H1 (cell line): ENCODE data around the gene CCNT2. TPM values are rescaled to one million over a fixed set of nuclear protein-coding genes. Genes with fewer than 3 reads are reported as not detected.

Source experiments
- CTCF ChIA-PET: fragments of 300-600 bp; sonication (Branson Sonifier 250); formaldehyde crosslinking; loops from one replicate; lab custom pipeline; 2021; ENCODE audit not compliant: partially characterized antibody; lab: Charles Lee
- POLR2A ChIA-PET: fragments of 300-600 bp; sonication (Branson Sonifier 250); formaldehyde crosslinking; loops from one replicate; lab custom pipeline; 2021; ENCODE audit warnings: inconsistent platforms; ENCODE audit not compliant: partially characterized antibody; lab: Charles Lee
- DNase-seq, 2 experiments: peaks; one replicate each; pipeline versions ENCODE4 v3.0.0 to v3.0.0-alpha.2; 2010 to 2022; ENCODE audit warnings: low spot score in 2 of 2, low read depth in 1 of 2, mixed read lengths in 1 of 2
- FAIRE-seq: peaks from 2 replicates; lab custom pipeline; 2011; peaks lifted over from hg19 to GRCh38; lab: Jason Lieb, UNC
- H2AFZ ChIP-seq: 2 replicates; pipeline ENCODE4 v1.8.1; 2012; ENCODE audit warnings: low read length, inconsistent platforms
- H2AK5ac ChIP-seq: 2 replicates; pipeline ENCODE4 v1.6.1; 2013; ENCODE audit warnings: low read depth, low read length
- H2BK120ac ChIP-seq: replicated peaks from 2 replicates; pipeline ENCODE3; 2013; ENCODE audit warnings: low read depth, low read length, inconsistent platforms
- H2BK12ac ChIP-seq: 2 replicates; pipeline ENCODE4 v1.6.1; 2013; ENCODE audit warnings: low read depth, low read length
- H2BK15ac ChIP-seq: 2 replicates; pipeline ENCODE4 v1.6.1; 2013; ENCODE audit warnings: low read length
- H2BK20ac ChIP-seq: 2 replicates; pipeline ENCODE4 v1.6.1; 2013; ENCODE audit warnings: low read length
- H2BK5ac ChIP-seq: 2 replicates; pipeline ENCODE4 v1.6.1; 2013; ENCODE audit warnings: low read depth, low read length
- H3K14ac ChIP-seq: 2 replicates; pipeline ENCODE4 v1.6.1; 2013; ENCODE audit warnings: inconsistent platforms; ENCODE audit not compliant: insufficient read length
- H3K18ac ChIP-seq: 2 replicates; pipeline ENCODE4 v1.6.1; 2013; ENCODE audit warnings: low read length; ENCODE audit errors: extremely low read depth
- H3K23ac ChIP-seq: 2 replicates; pipeline ENCODE4 v1.6.1; 2013; ENCODE audit warnings: inconsistent platforms; ENCODE audit not compliant: insufficient read length
- H3K23me2 ChIP-seq: 2 replicates; pipeline ENCODE4 v1.6.1; 2013; ENCODE audit warnings: low read depth, low read length
- H3K27ac ChIP-seq: 2 replicates; pipeline ENCODE4 v1.6.1; 2011; ENCODE audit warnings: low read depth, low read length, inconsistent platforms
- H3K27me3 ChIP-seq, 4 experiments: replicated peaks in 1 of 4; 1 replicate in 1 of 4; 2 replicates in 3 of 4; pipeline versions ENCODE4 v1.6.1 to v1.8.1; 2011 to 2013; ENCODE audit warnings: low read length in 3 of 4, mild to moderate bottlenecking in 3 of 4, inconsistent platforms in 2 of 4, mixed read lengths in 2 of 4, moderate library complexity in 1 of 4; ENCODE audit not compliant: control insufficient read depth in 3 of 4, insufficient read depth in 3 of 4; ENCODE audit errors: extremely low read depth in 1 of 4
- H3K36me3 ChIP-seq, 4 experiments: 2 replicates each; pipeline versions ENCODE4 v1.6.1 to v1.8.1; 2011 to 2013; ENCODE audit warnings: mild to moderate bottlenecking in 4 of 4, low read length in 3 of 4, moderate library complexity in 2 of 4, control low read depth in 1 of 4, inconsistent platforms in 1 of 4; ENCODE audit not compliant: insufficient read depth in 4 of 4, control insufficient read depth in 2 of 4
- H3K4ac ChIP-seq: replicated peaks from 2 replicates; pipeline ENCODE3; 2013; ENCODE audit warnings: low read length, low read depth, mixed read lengths, inconsistent platforms; ENCODE audit not compliant: insufficient read length
- H3K4me1 ChIP-seq, 4 experiments: replicated peaks in 1 of 4; 1 replicate in 1 of 4; 2 replicates in 3 of 4; pipeline versions ENCODE4 v1.6.1 to v1.8.1; 2011 to 2013; ENCODE audit warnings: low read length in 3 of 4, inconsistent platforms in 2 of 4, mixed read lengths in 1 of 4; ENCODE audit not compliant: insufficient read depth in 4 of 4, control insufficient read depth in 3 of 4
- H3K4me2 ChIP-seq, 2 experiments: 2 replicates each; pipeline versions ENCODE4 v1.6.1 to v1.8.1; 2011 to 2013; ENCODE audit warnings: low read depth in 2 of 2, low read length in 2 of 2, control low read depth in 1 of 2, inconsistent platforms in 1 of 2, mild to moderate bottlenecking in 1 of 2; ENCODE audit not compliant: insufficient read depth in 1 of 2
- H3K4me3 ChIP-seq, 4 experiments: fragments of 200-600, 300-600 bp in 1 of 4; sonication (generic), shearing (Covaris generic), sonication (Bioruptor Twin) in 1 of 4; 2 replicates each; pipeline versions ENCODE4 v1.5.1 to v1.8.1; 2011 to 2016; ENCODE audit warnings: low read length in 4 of 4, low read depth in 3 of 4, control low read depth in 2 of 4, inconsistent platforms in 2 of 4, mild to moderate bottlenecking in 2 of 4, mixed read lengths in 1 of 4, moderate library complexity in 1 of 4; ENCODE audit not compliant: insufficient read depth in 2 of 4; ENCODE audit errors: extremely low read depth in 1 of 4
- H3K56ac ChIP-seq: replicated peaks from 2 replicates; pipeline ENCODE3; 2013; ENCODE audit warnings: low read depth, mild to moderate bottlenecking, mixed read lengths, low read length, inconsistent platforms; ENCODE audit not compliant: insufficient read length
- H3K79me1 ChIP-seq: 2 replicates; pipeline ENCODE4 v1.6.1; 2013; ENCODE audit warnings: low read depth, low read length, control low read depth
- H3K79me2 ChIP-seq, 2 experiments: 2 replicates each; pipeline versions ENCODE4 v1.6.1 to v1.8.1; 2012 to 2013; ENCODE audit warnings: low read length in 2 of 2, mild to moderate bottlenecking in 2 of 2, inconsistent platforms in 1 of 2; ENCODE audit not compliant: insufficient read depth in 2 of 2, control insufficient read depth in 1 of 2
- H3K9ac ChIP-seq, 4 experiments: replicated peaks in 1 of 4; 1 replicate in 1 of 4; 2 replicates in 3 of 4; pipeline versions ENCODE4 v1.6.1 to v1.8.1; 2011 to 2013; ENCODE audit warnings: low read depth in 3 of 4, low read length in 3 of 4, control low read depth in 2 of 4, mild to moderate bottlenecking in 2 of 4, moderate library complexity in 2 of 4, inconsistent platforms in 1 of 4; ENCODE audit errors: extremely low read depth in 1 of 4
- H3K9me3 ChIP-seq, 2 experiments: 2 replicates each; pipeline versions ENCODE4 v1.6.1 to v1.8.1; 2012 to 2013; ENCODE audit warnings: mild to moderate bottlenecking in 2 of 2, moderate library complexity in 2 of 2, control low read depth in 1 of 2, inconsistent platforms in 1 of 2, low read depth in 1 of 2, low read length in 1 of 2, mixed read lengths in 1 of 2; ENCODE audit not compliant: insufficient read depth in 2 of 2
- H4K20me1 ChIP-seq, 2 experiments: replicated peaks in 1 of 2; 2 replicates each; pipeline versions ENCODE3 to v1.8.1; 2011 to 2013; ENCODE audit warnings: inconsistent platforms in 2 of 2, low read length in 2 of 2, mild to moderate bottlenecking in 1 of 2; ENCODE audit not compliant: insufficient read depth in 2 of 2, control insufficient read depth in 1 of 2
- H4K5ac ChIP-seq: 2 replicates; pipeline ENCODE4 v1.6.1; 2013; ENCODE audit warnings: low read length, low read depth, mixed read lengths, inconsistent platforms; ENCODE audit not compliant: insufficient read length
- H4K8ac ChIP-seq: 2 replicates; pipeline ENCODE4 v1.8.0; 2013; ENCODE audit warnings: mild to moderate bottlenecking, moderate library complexity, low read length, inconsistent platforms; ENCODE audit not compliant: insufficient read depth; ENCODE audit errors: extremely low read depth
- H4K91ac ChIP-seq: replicated peaks from 2 replicates; pipeline ENCODE3; 2013; ENCODE audit warnings: low read length, mixed read lengths, inconsistent platforms; ENCODE audit not compliant: insufficient read length
- BCL11A ChIP-seq, 2 experiments: IDR thresholded peaks; one replicate each; pipeline ENCODE4 v1.6.1; 2011; ENCODE audit warnings: low read depth in 2 of 2, low read length in 2 of 2, mild to moderate bottlenecking in 2 of 2
- CBX5 ChIP-seq: fragments of 300-800, 300-1000 bp; sonication (generic); IDR thresholded peaks from 2 replicates; pipeline ENCODE4 v1.7.1; 2016; ENCODE audit warnings: antibody characterized with exemption, low read length, low read depth
- CEBPB ChIP-seq: IDR thresholded peaks from 2 replicates; pipeline ENCODE4 v1.6.1; 2012; ENCODE audit warnings: low read depth, low read length
- EP300 ChIP-seq, 2 experiments: IDR thresholded peaks; 1 replicate in 1 of 2; 2 replicates in 1 of 2; pipeline ENCODE4 v1.6.1; 2011 to 2012; ENCODE audit warnings: low read depth in 2 of 2, low read length in 2 of 2, mild to moderate bottlenecking in 2 of 2, borderline replicate concordance in 1 of 2, inconsistent platforms in 1 of 2, moderate library complexity in 1 of 2
- GABPA ChIP-seq: IDR thresholded peaks from 2 replicates; pipeline ENCODE4 v1.6.1; 2011; ENCODE audit warnings: mild to moderate bottlenecking, low read length, moderate library complexity, borderline replicate concordance; ENCODE audit not compliant: insufficient read depth
- KDM5A ChIP-seq: fragments of 200-600 bp; IDR thresholded peaks from 2 replicates; pipeline ENCODE4 v1.7.1; 2012; ENCODE audit warnings: mild to moderate bottlenecking, low read length, inconsistent platforms, mixed read lengths
- NANOG ChIP-seq: IDR thresholded peaks from 2 replicates; pipeline ENCODE4 v1.6.1; 2011; ENCODE audit warnings: low read length, low read depth, mild to moderate bottlenecking, inconsistent platforms; ENCODE audit not compliant: insufficient read depth, poor library complexity, severe bottlenecking
- NRF1 ChIP-seq: IDR thresholded peaks from 2 replicates; pipeline ENCODE4 v1.6.1; 2011; ENCODE audit warnings: mild to moderate bottlenecking, low read depth, low read length, improper control_type of control experiment
- RAD21 ChIP-seq, 2 experiments: IDR thresholded peaks in 1 of 2; conservative IDR thresholded peaks in 1 of 2; 2 replicates each; pipeline ENCODE4 v1.6.1; 2011; ENCODE audit warnings: low read depth in 2 of 2, low read length in 2 of 2, improper control_type of control experiment in 1 of 2, inconsistent platforms in 1 of 2, mild to moderate bottlenecking in 1 of 2, moderate library complexity in 1 of 2
- RXRA ChIP-seq: IDR thresholded peaks from 2 replicates; pipeline ENCODE4 v1.6.1; 2011; ENCODE audit warnings: low read depth, mild to moderate bottlenecking, low read length, moderate library complexity; ENCODE audit not compliant: insufficient read depth
- SP1 ChIP-seq: IDR thresholded peaks from 2 replicates; pipeline ENCODE4 v1.6.1; 2011; ENCODE audit warnings: low read depth, low read length
- polyA plus RNA-seq, 7 experiments: library from polyadenylated mRNA; depleted of rRNA in 3 of 7; stranded (reverse) in 5 of 7; unstranded in 2 of 7; fragments of >200 nt in 5 of 7; fragments of 200-250 nt in 2 of 7; gene quantifications; 1 replicate in 5 of 7; 2 replicates in 1 of 7; 4 replicates in 1 of 7; pipeline versions ENCODE4 v1.2.1 to v1.2.3, GENCODE V29; 2011 to 2013; ENCODE audit warnings: missing spikeins in 2 of 7, mixed read lengths in 2 of 7
- total RNA-seq: library from RNA; stranded (reverse); fragmentation: NEBNext Ultra II Directional; extraction: Animal tissue kit (Norgen Biotek cat#: 25700); gene quantifications from 2 replicates; pipeline ENCODE4 v1.2.1, GENCODE V29; 2021
- TF ChIP-seq, protein P1 (sequence below), 3 experiments: IDR thresholded peaks; 1 replicate in 2 of 3; 2 replicates in 1 of 3; pipeline versions ENCODE4 v1.5.1 to v1.6.1; 2011; ENCODE audit warnings: low read length in 3 of 3, mild to moderate bottlenecking in 3 of 3, inconsistent platforms in 2 of 3, low read depth in 1 of 3, moderate library complexity in 1 of 3; ENCODE audit not compliant: insufficient read depth in 1 of 3; ENCODE audit errors: control extremely low read depth in 1 of 3

Gene CCNT2
- total and polyA plus RNA-seq, 2 of the 8 experiments (the other 6 are each of a cell fraction or from before 2014, with no cell fraction given), result 13.0 to 39.7 TPM

DNA sequence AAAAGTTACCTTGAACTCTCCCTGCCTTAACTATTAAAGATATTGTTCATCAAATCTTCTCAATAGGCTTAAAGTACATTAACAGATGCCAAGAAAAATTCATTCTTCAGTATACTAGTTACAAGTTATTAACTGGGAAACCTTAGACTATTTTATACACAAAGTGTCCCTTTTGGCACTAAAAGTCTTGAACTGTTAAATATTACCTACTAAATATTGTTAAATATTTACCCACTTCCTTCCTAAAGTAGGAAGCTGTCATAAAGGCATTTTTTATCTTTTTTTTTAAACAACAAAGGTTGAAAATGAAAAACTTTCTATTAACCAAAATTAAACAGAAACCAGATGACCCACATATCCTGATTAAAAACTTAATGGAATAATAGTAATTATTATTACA is 19.4 kb upstream of the CCNT2 start:
- ChIA-PET CTCF (no interaction called here), POLR2A (no interaction called here)
- H2AK5ac ChIP-seq, result no peak overlapping the region
- no peak overlapping the region for H3K23ac ChIP-seq
- no peaks in the 10 kb centered on the region for H3K23me2 ChIP-seq
- no peaks in the 10 kb centered on the region for H3K36me3 ChIP-seq
- H2BK15ac ChIP-seq, result no peak overlapping the region
- DNase-seq, result no peak
- H4K91ac ChIP-seq, result no peak overlapping the region
- H2BK20ac ChIP-seq, result no peak overlapping the region
- H3K18ac ChIP-seq, result no peak overlapping the region
- no peak overlapping the region for H4K5ac ChIP-seq
- H2BK5ac ChIP-seq, result no peak overlapping the region
- no peaks in the 10 kb centered on the region for H3K9me3 ChIP-seq
- no peak overlapping the region for H4K8ac ChIP-seq
- no peaks in the 10 kb centered on the region for H4K20me1 ChIP-seq
- no peak for FAIRE-seq
- H3K14ac ChIP-seq, result no peak overlapping the region
- no peak overlapping the region for H3K4me3 ChIP-seq
- no peak overlapping the region for H3K4ac ChIP-seq
- no peak overlapping the region for H2BK12ac ChIP-seq
- no peak overlapping the region for H2AFZ ChIP-seq
- no peak overlapping the region for H3K56ac ChIP-seq
- TF ChIP-seq SP1, result no peak
- TF ChIP-seq CBX5, result no peak
- no peak for TF ChIP-seq CEBPB
- no peak for TF ChIP-seq RAD21 (IDR thresholded peaks at IDR 0.05 in 1 of 2, conservative IDR thresholded peaks at IDR 0.05 in 1 of 2; ENCODE audit: low read depth in 2 of 2, low read length in 2 of 2)
- no peak for TF ChIP-seq NANOG
- TF ChIP-seq RXRA, result no peak
- TF ChIP-seq BCL11A (IDR thresholded peaks at IDR 0.05; ENCODE audit: low read depth in 2 of 2, low read length in 2 of 2), result no peak
- no peak for TF ChIP-seq NRF1
- no peak for TF ChIP-seq GABPA
- TF ChIP-seq EP300 (IDR thresholded peaks at IDR 0.05; ENCODE audit: borderline replicate concordance in 1 of 2, low read depth in 2 of 2, low read length in 2 of 2), result no peak
- TF ChIP-seq, protein P1, sequence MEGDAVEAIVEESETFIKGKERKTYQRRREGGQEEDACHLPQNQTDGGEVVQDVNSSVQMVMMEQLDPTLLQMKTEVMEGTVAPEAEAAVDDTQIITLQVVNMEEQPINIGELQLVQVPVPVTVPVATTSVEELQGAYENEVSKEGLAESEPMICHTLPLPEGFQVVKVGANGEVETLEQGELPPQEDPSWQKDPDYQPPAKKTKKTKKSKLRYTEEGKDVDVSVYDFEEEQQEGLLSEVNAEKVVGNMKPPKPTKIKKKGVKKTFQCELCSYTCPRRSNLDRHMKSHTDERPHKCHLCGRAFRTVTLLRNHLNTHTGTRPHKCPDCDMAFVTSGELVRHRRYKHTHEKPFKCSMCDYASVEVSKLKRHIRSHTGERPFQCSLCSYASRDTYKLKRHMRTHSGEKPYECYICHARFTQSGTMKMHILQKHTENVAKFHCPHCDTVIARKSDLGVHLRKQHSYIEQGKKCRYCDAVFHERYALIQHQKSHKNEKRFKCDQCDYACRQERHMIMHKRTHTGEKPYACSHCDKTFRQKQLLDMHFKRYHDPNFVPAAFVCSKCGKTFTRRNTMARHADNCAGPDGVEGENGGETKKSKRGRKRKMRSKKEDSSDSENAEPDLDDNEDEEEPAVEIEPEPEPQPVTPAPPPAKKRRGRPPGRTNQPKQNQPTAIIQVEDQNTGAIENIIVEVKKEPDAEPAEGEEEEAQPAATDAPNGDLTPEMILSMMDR (IDR thresholded peaks at IDR 0.05; ENCODE audit: control extremely low read depth in 1 of 3, insufficient read depth in 1 of 3, low read depth in 1 of 3, low read length in 3 of 3), result no peak
- TF ChIP-seq KDM5A, result no peak
- H3K27ac ChIP-seq, result no peak overlapping the region
- H3K4me2 ChIP-seq, result no peak overlapping the region
- H3K79me1 ChIP-seq, result no peaks in the 10 kb centered on the region
- H3K4me1 ChIP-seq, result no peaks in the 10 kb centered on the region
- no peak overlapping the region for H3K9ac ChIP-seq
- H3K79me2 ChIP-seq, result no peaks in the 10 kb centered on the region
- H2BK120ac ChIP-seq, result no peak overlapping the region
- H3K27me3 ChIP-seq, result no peaks in the 10 kb centered on the region
